WI38 (cell line): ENCODE results near the gene SIPA1L2.

ENCODE experiments used
- H3K4me3 ChIP-seq: 2 replicates; pipeline ENCODE4 v1.5.1; 2011; ENCODE audit warnings: low read depth, mild to moderate bottlenecking, control low read depth, low read length
- CTCF ChIP-seq: IDR thresholded peaks from 2 replicates; pipeline ENCODE4 v1.5.1; 2012; ENCODE audit warnings: low read depth, mild to moderate bottlenecking, control low read depth, low read length

Gene SIPA1L2

GRCh38 chr1:232630047-232630893 is at the start of gene SIPA1L2:
SIPA1L2 (minus strand) TSS chr1:232630133; CDS start chr1:232515339, 114,794 bp downstream.
- 0 out of 2 replicates have a peak, but pooled peaks have one; percentile 15 for TF ChIP-seq CTCF
- peak within 1 kb of the TSS; percentile 59 for H3K4me3 ChIP-seq

GRCh38 chr1:232678185-232678886 is 48.4 kb upstream of the SIPA1L2 start:
- no peak for TF ChIP-seq CTCF
- H3K4me3 ChIP-seq: no peak overlapping the region

GRCh38 chr1:232676307-232676706 is 46.4 kb upstream of the SIPA1L2 start:
- TF ChIP-seq CTCF: no peak

GRCh38 chr1:232675898-232676297 is 46.0 kb upstream of the SIPA1L2 start:
- H3K4me3 ChIP-seq: no peak overlapping the region
- TF ChIP-seq CTCF: no peak

More at GRCh38 chr1:232676307-232676706, 46.4 kb upstream of the SIPA1L2 start:
- no peak overlapping the region for H3K4me3 ChIP-seq

- H3K4me3 ChIP-seq: no peak overlapping the region
- TF ChIP-seq CTCF: no peak
Observed at GRCh38 chr1:232675260-232675659, 45.3 kb upstream of the SIPA1L2 start.

GRCh38 chr1:232673256-232673655 is 43.3 kb upstream of the SIPA1L2 start:
- no peak for TF ChIP-seq CTCF
- no peak overlapping the region for H3K4me3 ChIP-seq
